ENCODE data around the gene RNASE7.
A peak's percentile ranks its signal among the peaks of the same experiment; 100 is the strongest.

DNA sequence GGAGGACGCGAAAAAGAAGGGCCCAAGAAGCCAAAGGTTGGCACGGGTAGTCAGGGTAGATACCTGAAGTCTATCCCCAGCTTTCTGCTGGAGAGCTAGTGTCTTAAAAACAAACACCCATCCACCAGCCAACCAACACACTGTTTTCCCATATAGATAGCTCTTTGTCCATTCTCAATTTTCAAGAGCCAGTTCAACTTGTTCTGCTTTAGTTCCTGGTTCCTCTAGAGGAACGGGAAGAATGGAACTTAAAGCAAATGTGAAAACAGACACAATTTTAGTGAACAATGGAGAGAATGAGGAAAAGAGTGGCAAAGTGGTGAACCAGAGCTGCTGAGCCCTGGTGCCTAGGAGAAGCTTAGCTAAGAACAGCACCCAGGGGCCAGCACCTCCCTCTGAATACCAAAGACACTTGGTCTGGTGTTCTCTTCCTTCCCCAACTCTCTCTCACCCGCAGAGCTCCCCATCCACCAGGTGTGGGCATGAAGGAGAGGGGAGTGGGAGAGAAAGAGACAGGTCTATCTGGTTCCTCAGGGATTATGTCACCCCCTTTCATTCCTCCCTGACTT is 21.1 kb upstream of the RNASE7 start:
- TF ChIP-seq, protein P1, sequence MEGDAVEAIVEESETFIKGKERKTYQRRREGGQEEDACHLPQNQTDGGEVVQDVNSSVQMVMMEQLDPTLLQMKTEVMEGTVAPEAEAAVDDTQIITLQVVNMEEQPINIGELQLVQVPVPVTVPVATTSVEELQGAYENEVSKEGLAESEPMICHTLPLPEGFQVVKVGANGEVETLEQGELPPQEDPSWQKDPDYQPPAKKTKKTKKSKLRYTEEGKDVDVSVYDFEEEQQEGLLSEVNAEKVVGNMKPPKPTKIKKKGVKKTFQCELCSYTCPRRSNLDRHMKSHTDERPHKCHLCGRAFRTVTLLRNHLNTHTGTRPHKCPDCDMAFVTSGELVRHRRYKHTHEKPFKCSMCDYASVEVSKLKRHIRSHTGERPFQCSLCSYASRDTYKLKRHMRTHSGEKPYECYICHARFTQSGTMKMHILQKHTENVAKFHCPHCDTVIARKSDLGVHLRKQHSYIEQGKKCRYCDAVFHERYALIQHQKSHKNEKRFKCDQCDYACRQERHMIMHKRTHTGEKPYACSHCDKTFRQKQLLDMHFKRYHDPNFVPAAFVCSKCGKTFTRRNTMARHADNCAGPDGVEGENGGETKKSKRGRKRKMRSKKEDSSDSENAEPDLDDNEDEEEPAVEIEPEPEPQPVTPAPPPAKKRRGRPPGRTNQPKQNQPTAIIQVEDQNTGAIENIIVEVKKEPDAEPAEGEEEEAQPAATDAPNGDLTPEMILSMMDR (IDR thresholded peaks at IDR 0.05) = no peak
- no peak for TF ChIP-seq POLR2A (IDR thresholded peaks at IDR 0.05)
- TF ChIP-seq POLR2AphosphoS5 (IDR thresholded peaks at IDR 0.05) = peak; percentile 80

Measured in prostate gland (tissue), 2 donors.